Smooth muscle cell (in vitro differentiated cells): Measurements from ENCODE around the gene MCRIP1. TPM values are rescaled to one million over a fixed set of nuclear protein-coding genes. Genes with fewer than 3 reads are reported as not detected.

ENCODE experiments used
- DNase-seq: peaks from one replicate; lab custom pipeline; 2025; ENCODE audit not compliant: unreplicated experiment; lab: John Stamatoyannopoulos, UW
- H2AFZ ChIP-seq: fragments of 200-600 bp; sonication (generic); 2 replicates; pipeline ENCODE4 v1.6.0; 2016; ENCODE audit warnings: antibody characterized with exemption, low read depth, mild to moderate bottlenecking
- H3F3A ChIP-seq: fragments of 200-600 bp; sonication (generic); 2 replicates; pipeline ENCODE4 v1.6.0; 2017; ENCODE audit warnings: antibody characterized with exemption, low read depth
- H3K27ac ChIP-seq: fragments of 200-600 bp; sonication (generic); 2 replicates; pipeline ENCODE4 v1.5.1; 2016; ENCODE audit warnings: low read depth, mild to moderate bottlenecking
- H3K27me3 ChIP-seq: fragments of 200-600 bp; sonication (generic); 2 replicates; pipeline ENCODE4 v1.6.1; 2016; ENCODE audit warnings: low read depth, mild to moderate bottlenecking
- H3K36me3 ChIP-seq: fragments of 200-600 bp; sonication (generic); 2 replicates; pipeline ENCODE4 v1.5.1; 2016; ENCODE audit warnings: low read depth
- H3K4me1 ChIP-seq: fragments of 200-600 bp; sonication (generic); 2 replicates; pipeline ENCODE4 v1.5.1; 2016; ENCODE audit warnings: low read depth
- H3K4me2 ChIP-seq: fragments of 200-600 bp; sonication (generic); 2 replicates; pipeline ENCODE4 v1.6.0; 2016; ENCODE audit warnings: mild to moderate bottlenecking
- H3K4me3 ChIP-seq: fragments of 200-600 bp; sonication (generic); 2 replicates; pipeline ENCODE4 v1.5.1; 2016; ENCODE audit warnings: mild to moderate bottlenecking
- H3K79me2 ChIP-seq: fragments of 200-600 bp; sonication (generic); 2 replicates; pipeline ENCODE4 v1.6.0; 2016; ENCODE audit warnings: low read depth, mild to moderate bottlenecking
- H3K9ac ChIP-seq: fragments of 200-600 bp; sonication (generic); 2 replicates; pipeline ENCODE4 v1.6.0; 2016; ENCODE audit warnings: low read depth
- H3K9me3 ChIP-seq: fragments of 200-600 bp; sonication (generic); replicated peaks from 2 replicates; pipeline ENCODE4 v1.5.1; 2016; ENCODE audit warnings: low read depth
- H4K20me1 ChIP-seq: fragments of 200-600 bp; sonication (generic); 2 replicates; pipeline ENCODE4 v1.6.0; 2016; ENCODE audit warnings: low read depth
- CTCF ChIP-seq: fragments of 200-600 bp; sonication (generic); IDR thresholded peaks from 2 replicates; pipeline ENCODE4 v1.5.1; 2017; ENCODE audit warnings: borderline replicate concordance, mild to moderate bottlenecking, antibody characterized with exemption; ENCODE audit not compliant: insufficient read depth, poor library complexity, severe bottlenecking
- WGBS: methylation state at CpG from one replicate; pipeline ENCODE4 v1.1.7; 2016; ENCODE audit warnings: low lambda C conversion rate; 5-methylcytosine and 5-hydroxymethylcytosine counted together
- polyA plus RNA-seq: library from polyadenylated mRNA; unstranded; fragments of >200 nt; fragmentation: Nextera tagmentation; extraction: Ambion mirVana; gene quantifications from 2 replicates; pipeline ENCODE4 v1.2.1, GENCODE V29; 2016
- total RNA-seq: library from RNA; depleted of rRNA; stranded (reverse); fragments of >200 nt; gene quantifications from 2 replicates; pipeline ENCODE4 v1.2.3, GENCODE V29; 2014

Gene MCRIP1
- total and polyA plus RNA-seq, 2 experiments from 2014 or later: 85.1 to 208 TPM

- H3K9me3 ChIP-seq: no peaks in the 10 kb centered on the region
- WGBS: 91% methylated on average over 8 of the region's 8 CpGs
- no peaks in the 10 kb centered on the region for H3F3A ChIP-seq
- no peaks in the 10 kb centered on the region for H3K4me1 ChIP-seq
- no peak overlapping the region for H3K27ac ChIP-seq
- no peaks in the 10 kb centered on the region for H3K36me3 ChIP-seq
- H3K4me2 ChIP-seq: no peak overlapping the region
- TF ChIP-seq CTCF: no peak
- H3K27me3 ChIP-seq: no peaks in the 10 kb centered on the region
- no peak overlapping the region for H3K4me3 ChIP-seq
- no peak overlapping the region for H3K9ac ChIP-seq
- H2AFZ ChIP-seq: no peak overlapping the region
- DNase-seq: no peak
- H4K20me1 ChIP-seq: peaks cover 41% of the 10 kb centered on the region
- H3K79me2 ChIP-seq: peaks cover 11% of the 10 kb centered on the region
Measured at GRCh38 chr17:81822312-81822637, 10.8 kb downstream of the MCRIP1 start.

GRCh38 chr17:81821603-81822311 is 11.3 kb downstream of the MCRIP1 start:
- H4K20me1 ChIP-seq: peaks cover 37% of the 10 kb centered on the region
- no peaks in the 10 kb centered on the region for H3K36me3 ChIP-seq
- H3K9me3 ChIP-seq: no peaks in the 10 kb centered on the region
- H3K4me2 ChIP-seq: no peak overlapping the region
- DNase-seq: peak; percentile 28
- no peaks in the 10 kb centered on the region for H3F3A ChIP-seq
- H3K27me3 ChIP-seq: no peaks in the 10 kb centered on the region
- peak; percentile 37 for TF ChIP-seq CTCF
- H3K27ac ChIP-seq: no peak overlapping the region
- H3K4me3 ChIP-seq: no peak overlapping the region
- H3K9ac ChIP-seq: no peak overlapping the region
- no peaks in the 10 kb centered on the region for H3K4me1 ChIP-seq
- no peak overlapping the region for H2AFZ ChIP-seq
- 72% methylated on average over 20 of the region's 20 CpGs for WGBS
- H3K79me2 ChIP-seq: peaks cover 6% of the 10 kb centered on the region

- no peak for DNase-seq
- TF ChIP-seq CTCF: no peak
- Histone ChIP-seq H3K36me3 (no peaks in the 10 kb centered on the region), H3K4me1 (no peaks in the 10 kb centered on the region), H4K20me1 (peaks cover 31% of the 10 kb centered on the region), H3K4me3 (no peak overlapping the region), H3K4me2 (no peak overlapping the region), H2AFZ (no peak overlapping the region), H3K9ac (no peak overlapping the region), H3F3A (no peaks in the 10 kb centered on the region), H3K27me3 (no peaks in the 10 kb centered on the region), H3K9me3 (no peaks in the 10 kb centered on the region), H3K27ac (no peak overlapping the region), H3K79me2 (peaks cover 4% of the 10 kb centered on the region)
- 96% methylated on average over 8 of the region's 8 CpGs for WGBS
Measured at GRCh38 chr17:81821147-81821546, 11.9 kb downstream of the MCRIP1 start.

- Histone ChIP-seq H3K4me2 (no peak overlapping the region), H3K36me3 (no peaks in the 10 kb centered on the region), H2AFZ (no peak overlapping the region), H3K4me1 (no peaks in the 10 kb centered on the region), H3K4me3 (no peak overlapping the region), H3K27me3 (no peaks in the 10 kb centered on the region), H3F3A (no peaks in the 10 kb centered on the region), H3K27ac (no peak overlapping the region), H3K79me2 (no peaks in the 10 kb centered on the region), H3K9me3 (no peaks in the 10 kb centered on the region), H3K9ac (no peak overlapping the region), H4K20me1 (peaks cover 16% of the 10 kb centered on the region)
- WGBS: 61% methylated on average over 8 of the region's 13 CpGs
- DNase-seq: no peak
- TF ChIP-seq CTCF: no peak
Measured at GRCh38 chr17:81819708-81820107, 13.4 kb downstream of the MCRIP1 start.
